Osteoblast (primary cell): ENCODE results near the gene NEU2. TPM values are rescaled to one million over a fixed set of nuclear protein-coding genes. Genes with fewer than 3 reads are reported as not detected.

Source experiments
- DNase-seq: peaks from one replicate; pipeline ENCODE4 v3.0.0; 2011; ENCODE audit warnings: low spot score, mixed read lengths; ENCODE audit not compliant: insufficient read length; ENCODE audit errors: missing footprints
- H2AFZ ChIP-seq: 2 replicates; pipeline ENCODE4 v1.6.0; 2011; ENCODE audit warnings: mild to moderate bottlenecking, low read length
- H3K27ac ChIP-seq: 2 replicates; pipeline ENCODE4 v1.5.1; 2011; ENCODE audit warnings: mild to moderate bottlenecking, low read depth, low read length, moderate library complexity
- H3K27me3 ChIP-seq: 2 replicates; pipeline ENCODE4 v1.6.0; 2012; ENCODE audit warnings: mild to moderate bottlenecking, control low read depth, inconsistent platforms, low read length, moderate library complexity; ENCODE audit not compliant: insufficient read depth
- H3K36me3 ChIP-seq: 2 replicates; pipeline ENCODE4 v1.5.1; 2011; ENCODE audit warnings: mild to moderate bottlenecking, low read length, control low read depth, moderate library complexity; ENCODE audit not compliant: insufficient read depth
- H3K4me1 ChIP-seq: 2 replicates; pipeline ENCODE4 v1.5.1; 2011; ENCODE audit warnings: mild to moderate bottlenecking, low read length, control low read depth, moderate library complexity; ENCODE audit not compliant: insufficient read depth
- H3K4me2 ChIP-seq: 2 replicates; pipeline ENCODE4 v1.6.0; 2011; ENCODE audit warnings: mild to moderate bottlenecking, low read length; ENCODE audit not compliant: insufficient read depth
- H3K4me3 ChIP-seq: fragments of 200-600 bp; sonication (generic); 3 replicates; pipeline ENCODE4 v1.5.1; 2012; ENCODE audit warnings: mild to moderate bottlenecking, low read length, inconsistent platforms; ENCODE audit not compliant: insufficient read depth
- H3K79me2 ChIP-seq: 2 replicates; pipeline ENCODE4 v1.6.0; 2012; ENCODE audit warnings: mild to moderate bottlenecking, low read length, control low read depth, inconsistent platforms; ENCODE audit not compliant: insufficient read depth
- H3K9me3 ChIP-seq: 2 replicates; pipeline ENCODE4 v1.5.1; 2011; ENCODE audit warnings: low read depth, low read length, control low read depth
- H4K20me1 ChIP-seq: 2 replicates; pipeline ENCODE4 v1.6.0; 2012; ENCODE audit warnings: mild to moderate bottlenecking, low read length, control low read depth; ENCODE audit not compliant: insufficient read depth
- total RNA-seq: library from RNA; depleted of rRNA; stranded (reverse); fragments of >200 nt; gene quantifications from 2 replicates; pipeline ENCODE4 v1.2.3, GENCODE V29; 2012
- TF ChIP-seq, protein P1 (sequence below): IDR thresholded peaks from 2 replicates; pipeline ENCODE4 v1.5.1; 2011; ENCODE audit warnings: mild to moderate bottlenecking, low read depth, low read length, moderate library complexity; ENCODE audit errors: extremely low read depth

Gene NEU2
- total RNA-seq, 1 donor: not detected

DNA sequence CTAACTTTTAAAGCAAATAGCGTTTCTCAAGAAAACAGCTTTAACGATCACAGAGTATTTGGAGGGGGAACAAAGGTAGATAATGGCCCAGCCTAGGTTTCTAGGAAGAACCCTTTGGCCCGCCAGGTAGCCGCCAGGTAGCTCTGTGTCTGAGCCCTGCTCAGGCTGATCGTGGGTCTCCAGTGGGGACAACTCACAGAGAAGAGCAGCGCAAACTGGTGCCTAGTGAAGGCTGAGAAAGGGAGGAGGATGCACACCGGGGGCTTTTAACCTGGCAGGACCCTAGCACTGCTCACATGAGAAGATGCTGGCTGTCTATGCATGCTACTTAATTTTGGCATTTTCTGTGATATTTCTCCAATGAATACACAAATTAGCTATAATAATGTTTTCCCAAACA, 25.2 kb upstream of the NEU2 start:
- no peaks in the 10 kb centered on the region for H3K9me3 ChIP-seq
- H3K27me3 ChIP-seq: peaks cover 2% of the 10 kb centered on the region
- no peak overlapping the region for H3K4me3 ChIP-seq
- H3K36me3 ChIP-seq: no peaks in the 10 kb centered on the region
- no peaks in the 10 kb centered on the region for H4K20me1 ChIP-seq
- no peak overlapping the region for H3K4me2 ChIP-seq
- H2AFZ ChIP-seq: no peak overlapping the region
- H3K27ac ChIP-seq: no peak overlapping the region
- no peaks in the 10 kb centered on the region for H3K4me1 ChIP-seq
- TF ChIP-seq, protein P1, sequence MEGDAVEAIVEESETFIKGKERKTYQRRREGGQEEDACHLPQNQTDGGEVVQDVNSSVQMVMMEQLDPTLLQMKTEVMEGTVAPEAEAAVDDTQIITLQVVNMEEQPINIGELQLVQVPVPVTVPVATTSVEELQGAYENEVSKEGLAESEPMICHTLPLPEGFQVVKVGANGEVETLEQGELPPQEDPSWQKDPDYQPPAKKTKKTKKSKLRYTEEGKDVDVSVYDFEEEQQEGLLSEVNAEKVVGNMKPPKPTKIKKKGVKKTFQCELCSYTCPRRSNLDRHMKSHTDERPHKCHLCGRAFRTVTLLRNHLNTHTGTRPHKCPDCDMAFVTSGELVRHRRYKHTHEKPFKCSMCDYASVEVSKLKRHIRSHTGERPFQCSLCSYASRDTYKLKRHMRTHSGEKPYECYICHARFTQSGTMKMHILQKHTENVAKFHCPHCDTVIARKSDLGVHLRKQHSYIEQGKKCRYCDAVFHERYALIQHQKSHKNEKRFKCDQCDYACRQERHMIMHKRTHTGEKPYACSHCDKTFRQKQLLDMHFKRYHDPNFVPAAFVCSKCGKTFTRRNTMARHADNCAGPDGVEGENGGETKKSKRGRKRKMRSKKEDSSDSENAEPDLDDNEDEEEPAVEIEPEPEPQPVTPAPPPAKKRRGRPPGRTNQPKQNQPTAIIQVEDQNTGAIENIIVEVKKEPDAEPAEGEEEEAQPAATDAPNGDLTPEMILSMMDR: no peak
- H3K79me2 ChIP-seq: no peaks in the 10 kb centered on the region
- no peak for DNase-seq

DNA sequence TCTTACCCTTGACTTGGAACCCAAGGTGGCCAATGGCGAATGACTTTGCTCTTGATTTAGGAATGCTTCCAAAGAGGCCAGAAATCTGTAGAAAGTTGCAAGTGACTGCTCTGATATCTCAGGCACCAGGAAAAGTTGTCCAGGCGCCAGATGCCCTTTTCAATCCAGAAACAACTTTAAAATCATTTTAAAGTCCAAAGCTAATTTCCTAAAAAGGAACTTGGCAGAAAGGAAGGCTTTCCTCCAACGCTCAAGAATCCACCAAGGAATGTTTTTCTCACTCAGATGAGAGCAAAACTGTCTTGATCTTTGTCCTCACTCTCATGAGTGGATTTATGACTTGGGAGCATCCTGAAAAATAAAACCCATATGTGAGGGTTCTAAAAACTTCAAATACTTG, 24.7 kb upstream of the NEU2 start:
- no peak for DNase-seq
- peaks cover 2% of the 10 kb centered on the region for H3K27me3 ChIP-seq
- no peaks in the 10 kb centered on the region for H4K20me1 ChIP-seq
- H3K4me3 ChIP-seq: no peak overlapping the region
- H3K4me2 ChIP-seq: no peak overlapping the region
- H3K27ac ChIP-seq: no peak overlapping the region
- no peaks in the 10 kb centered on the region for H3K36me3 ChIP-seq
- H3K4me1 ChIP-seq: no peaks in the 10 kb centered on the region
- no peak overlapping the region for H2AFZ ChIP-seq
- H3K9me3 ChIP-seq: no peaks in the 10 kb centered on the region
- TF ChIP-seq, protein P1: no peak
- no peaks in the 10 kb centered on the region for H3K79me2 ChIP-seq

DNA sequence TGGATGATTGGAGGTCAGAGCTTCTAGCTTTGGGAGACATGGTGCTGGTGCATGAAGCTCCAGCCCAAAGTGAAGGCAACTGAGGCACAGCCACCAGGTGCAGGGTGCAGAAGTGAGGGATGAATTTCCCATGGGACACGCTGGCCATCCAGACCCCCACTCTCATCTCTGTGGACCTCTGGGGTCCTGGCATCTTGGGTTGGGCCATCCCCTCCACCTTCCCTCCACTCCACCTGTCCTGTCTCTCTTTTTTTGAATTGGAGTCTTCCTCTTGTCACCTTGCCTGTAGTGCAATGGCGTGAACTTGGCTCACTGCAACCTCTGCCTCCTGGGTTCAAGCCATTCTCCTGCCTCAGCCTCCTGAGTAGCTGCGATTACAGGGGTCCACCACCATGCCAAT, 22.8 kb upstream of the NEU2 start:
- H3K4me2 ChIP-seq: no peak overlapping the region
- no peak overlapping the region for H2AFZ ChIP-seq
- TF ChIP-seq, protein P1: no peak
- H4K20me1 ChIP-seq: no peaks in the 10 kb centered on the region
- no peak overlapping the region for H3K27ac ChIP-seq
- H3K4me3 ChIP-seq: no peak overlapping the region
- H3K4me1 ChIP-seq: no peaks in the 10 kb centered on the region
- DNase-seq: no peak
- H3K79me2 ChIP-seq: no peaks in the 10 kb centered on the region
- no peaks in the 10 kb centered on the region for H3K9me3 ChIP-seq
- peaks cover 2% of the 10 kb centered on the region for H3K27me3 ChIP-seq
- no peaks in the 10 kb centered on the region for H3K36me3 ChIP-seq

DNA sequence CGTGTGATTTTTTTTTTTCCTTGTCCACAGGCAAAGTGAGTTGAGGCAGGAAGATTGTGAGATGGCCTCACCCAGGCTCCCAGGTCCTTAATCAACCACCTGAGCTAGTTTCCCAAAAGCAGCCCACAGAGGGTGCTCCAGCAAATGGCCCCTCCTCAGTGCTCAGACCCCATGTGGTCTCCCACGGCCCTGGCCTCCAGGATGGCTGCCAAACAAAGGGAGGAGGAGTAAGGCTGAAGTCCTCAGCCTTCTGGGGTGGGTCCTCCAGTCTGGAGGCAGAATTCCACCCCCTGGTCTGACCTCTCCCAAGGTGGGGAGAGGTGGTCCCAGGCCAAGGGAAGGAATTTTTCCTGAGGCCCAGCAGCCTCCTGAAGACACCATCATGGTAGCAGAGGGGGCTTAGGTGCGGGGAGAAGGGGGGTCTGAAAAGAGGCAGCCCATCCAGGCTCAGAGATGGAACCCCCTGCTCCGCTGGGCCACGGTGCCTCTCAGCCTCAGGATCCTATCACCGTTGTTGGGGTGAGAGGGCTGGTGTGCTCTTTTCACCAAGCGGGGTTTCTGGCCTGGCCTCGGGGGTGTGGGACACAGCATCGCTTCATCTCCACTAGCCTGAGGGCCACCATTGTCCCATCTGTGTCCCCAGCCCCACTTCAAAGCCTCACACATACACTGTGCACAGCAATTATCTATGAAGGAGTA, 21.8 kb upstream of the NEU2 start:
- Histone ChIP-seq H3K79me2 (no peaks in the 10 kb centered on the region), H3K4me1 (no peaks in the 10 kb centered on the region), H4K20me1 (no peaks in the 10 kb centered on the region), H3K9me3 (no peaks in the 10 kb centered on the region), H3K4me2 (no peak overlapping the region), H3K36me3 (no peaks in the 10 kb centered on the region), H3K27me3 (peaks cover 2% of the 10 kb centered on the region), H3K27ac (no peak overlapping the region), H3K4me3 (no peak overlapping the region), H2AFZ (no peak overlapping the region)
- TF ChIP-seq, protein P1: no peak
- DNase-seq: no peak
